Femur (tissue), 1 donor: ENCODE data around the gene GJB4.
A peak's percentile ranks its signal among the peaks of the same experiment; 100 is the strongest.

Experiments used
- DNase-seq: peaks from one replicate; pipeline ENCODE4 v3.0.0-alpha.2; 2017

The GJB4 gene

GRCh38 chr1:34779526-34779925, 20.0 kb downstream of the GJB4 start:
- DNase-seq, result no peak

DNA sequence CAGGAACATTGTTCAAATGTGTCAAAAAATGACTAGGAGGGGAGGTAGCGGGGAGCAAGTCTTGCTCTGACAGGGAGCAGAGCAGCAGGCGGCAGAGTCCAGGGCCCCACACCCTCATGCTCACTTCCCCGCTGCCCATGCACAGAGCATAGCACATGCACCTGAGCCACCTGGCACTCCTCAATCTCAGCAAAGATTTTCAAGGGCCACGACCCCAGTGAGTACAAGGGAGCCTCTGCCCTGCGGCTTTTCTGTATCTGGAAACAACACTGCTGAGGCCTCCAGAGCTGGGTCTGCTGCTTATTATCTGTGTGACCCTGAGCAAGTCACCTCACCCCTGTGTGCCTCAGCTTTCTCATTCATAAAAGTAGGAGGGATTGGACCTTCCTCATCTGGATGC, 20.4 kb downstream of the GJB4 start:
- DNase-seq, result no peak

GRCh38 chr1:34780528-34780927, 21.0 kb downstream of the GJB4 start:
- no peak for DNase-seq

GRCh38 chr1:34781071-34781843, 21.7 kb downstream of the GJB4 start, which contains the start of gene GJB3:
TSS of gene GJB3 (plus strand) at chr1:34781214. CDS start at chr1:34784763, 3,549 bp downstream.
- DNase-seq, result no peak

GRCh38 chr1:34781844-34782391, 22.4 kb downstream of the GJB4 start:
- DNase-seq, result no peak

- no peak for DNase-seq
Measured at GRCh38 chr1:34784751-34785221, 25.2 kb downstream of the GJB4 start.

GRCh38 chr1:34785231-34785874, 25.8 kb downstream of the GJB4 start:
- no peak for DNase-seq

- no peak for DNase-seq
Measured at GRCh38 chr1:34785875-34786470, 26.4 kb downstream of the GJB4 start.

- peak; percentile 72 for DNase-seq
Measured at GRCh38 chr1:34786521-34787325, 27.2 kb downstream of the GJB4 start.

GRCh38 chr1:34787461-34788420, 28.2 kb downstream of the GJB4 start:
- DNase-seq, result no peak

DNA sequence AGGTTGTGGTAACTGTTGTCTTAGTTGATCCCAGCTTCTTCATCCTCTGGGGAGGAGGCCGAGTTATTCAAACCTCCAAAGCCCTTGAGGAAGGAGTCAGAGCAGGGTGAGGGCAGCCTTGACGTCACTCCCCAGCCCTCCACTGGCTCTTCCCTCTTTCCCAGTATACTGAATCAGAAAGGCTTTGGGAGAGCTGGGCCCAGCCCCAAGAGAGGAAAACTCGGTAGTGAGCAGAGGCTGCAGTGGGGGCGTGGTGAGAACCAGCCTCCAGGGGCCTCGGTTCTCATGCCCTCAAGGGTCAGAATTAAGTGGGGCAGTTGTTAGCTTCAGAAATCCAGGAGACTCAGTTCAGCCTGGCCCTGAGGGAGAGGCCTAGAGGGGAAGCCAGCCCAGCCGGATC, 31.4 kb downstream of the GJB4 start:
- no peak for DNase-seq

- no peak for DNase-seq
Measured at GRCh38 chr1:34792424-34792823, 32.9 kb downstream of the GJB4 start.

DNA sequence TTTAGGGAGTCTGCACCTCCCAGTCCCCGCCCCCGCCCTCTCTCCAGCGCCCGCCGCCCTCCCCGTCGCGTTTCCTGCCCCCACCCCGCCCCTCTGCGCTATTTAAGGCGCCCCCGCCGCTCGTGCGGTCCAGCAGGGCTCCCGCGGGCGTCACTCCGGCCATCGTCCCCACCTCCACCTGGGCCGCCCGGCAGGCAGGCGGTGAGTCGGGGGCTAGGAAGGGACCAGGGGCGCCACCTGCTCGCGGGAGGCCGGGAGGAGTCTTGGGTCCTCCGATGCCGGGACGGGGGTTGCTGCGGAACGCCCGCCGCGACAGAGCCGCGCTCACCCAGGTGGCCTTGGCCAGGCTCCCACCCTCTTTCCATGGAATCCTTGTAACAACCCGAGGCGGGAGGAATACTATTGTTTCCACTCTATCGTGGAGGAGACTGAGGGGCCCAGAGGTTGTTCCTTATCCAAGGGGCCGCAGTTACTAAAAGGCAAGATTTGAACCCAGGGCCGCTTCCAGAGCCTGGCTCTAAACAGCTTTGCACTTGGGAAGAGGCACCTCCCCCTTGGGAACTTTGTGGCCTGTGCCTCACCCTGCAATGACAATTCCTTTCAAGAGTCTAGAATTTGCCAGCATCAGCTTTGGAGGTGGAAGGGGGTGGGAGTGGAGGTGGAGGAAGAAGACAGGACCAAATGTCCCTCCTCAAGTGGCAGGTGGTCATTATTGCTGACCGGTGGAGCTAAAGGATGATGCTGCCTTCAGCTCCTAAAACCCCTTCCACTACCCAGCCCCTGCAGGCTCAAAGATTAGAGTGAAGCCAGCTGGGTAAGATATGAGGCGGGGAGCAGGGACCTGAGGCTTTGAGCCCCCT, 33.6 kb downstream of the GJB4 start, which contains the start of gene GJA4:
Gene GJA4 (plus strand): TSS at position 132 of the 860 bp plus-strand sequence. CDS start 1,215 bp downstream, outside the sequence.
- no peak for DNase-seq

- DNase-seq, result no peak
Measured at GRCh38 chr1:34794001-34794789, 34.7 kb downstream of the GJB4 start.

DNA sequence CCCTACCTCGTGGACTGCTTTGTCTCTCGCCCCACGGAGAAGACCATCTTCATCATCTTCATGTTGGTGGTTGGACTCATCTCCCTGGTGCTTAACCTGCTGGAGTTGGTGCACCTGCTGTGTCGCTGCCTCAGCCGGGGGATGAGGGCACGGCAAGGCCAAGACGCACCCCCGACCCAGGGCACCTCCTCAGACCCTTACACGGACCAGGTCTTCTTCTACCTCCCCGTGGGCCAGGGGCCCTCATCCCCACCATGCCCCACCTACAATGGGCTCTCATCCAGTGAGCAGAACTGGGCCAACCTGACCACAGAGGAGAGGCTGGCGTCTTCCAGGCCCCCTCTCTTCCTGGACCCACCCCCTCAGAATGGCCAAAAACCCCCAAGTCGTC, 35.2 kb downstream of the GJB4 start:
- no peak for DNase-seq

DNA sequence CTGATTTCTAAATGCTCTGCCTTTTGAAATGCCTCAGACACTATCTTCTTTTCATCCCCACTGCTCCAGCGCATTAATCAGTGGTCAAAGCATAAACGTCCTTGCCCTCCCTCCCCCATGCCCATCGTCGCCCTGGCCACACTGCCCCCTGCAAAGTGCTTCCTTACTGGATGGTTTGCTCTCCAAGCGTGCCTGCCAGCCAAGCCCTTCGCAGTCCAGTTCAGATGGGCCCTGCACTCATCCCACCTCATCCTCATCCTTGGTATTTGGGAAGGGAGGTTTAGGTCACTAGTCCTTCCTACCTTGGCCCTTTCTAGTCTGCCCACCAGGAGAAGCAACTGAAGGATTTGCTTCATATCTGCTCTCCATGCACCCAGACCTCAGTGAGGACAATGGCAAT, 36.4 kb downstream of the GJB4 start:
- no peak for DNase-seq

DNA sequence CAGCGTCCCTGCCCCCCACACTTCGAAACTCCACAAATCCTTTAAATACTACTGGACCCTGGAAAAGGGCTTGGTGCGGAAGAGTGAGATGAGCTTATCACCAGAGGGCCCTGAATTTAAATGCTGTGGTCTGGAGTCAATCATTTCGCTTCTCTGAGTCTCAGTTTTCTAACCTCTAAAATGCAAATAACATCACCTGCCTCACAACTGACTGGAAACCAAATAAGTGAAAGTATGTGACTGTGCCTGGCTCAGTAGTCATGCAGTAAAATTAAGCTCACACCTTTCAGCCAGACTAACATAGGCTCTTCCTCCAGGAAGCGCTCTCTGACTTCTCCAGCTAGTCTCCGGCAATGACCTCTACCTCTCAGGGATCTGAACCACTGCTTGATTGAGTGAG, 37.5 kb downstream of the GJB4 start:
- DNase-seq, result no peak

- DNase-seq, result no peak
Measured at GRCh38 chr1:34800214-34800613, 40.7 kb downstream of the GJB4 start.

- DNase-seq, result no peak
Measured at GRCh38 chr1:34803770-34804169, 44.2 kb downstream of the GJB4 start.

DNA sequence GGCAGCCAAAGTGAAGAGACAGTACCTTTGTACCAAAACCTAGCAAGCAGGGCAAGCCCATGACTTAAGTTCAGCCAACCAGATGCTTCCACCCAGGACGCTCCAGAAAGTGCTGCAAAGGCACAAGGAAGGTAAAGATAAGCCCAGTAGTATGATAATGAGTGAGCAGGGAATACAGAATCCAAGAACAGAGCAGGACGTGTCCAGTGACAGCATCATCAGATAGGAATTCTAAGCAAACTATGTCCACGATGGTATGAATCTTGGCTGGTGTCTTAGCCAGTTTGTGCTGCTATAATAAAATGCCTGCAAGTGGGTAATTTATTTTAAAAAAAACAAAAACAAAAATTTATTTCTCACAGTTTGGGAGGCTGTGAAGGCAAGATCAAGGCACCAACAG, 46.9 kb downstream of the GJB4 start:
- no peak for DNase-seq
